Nephron progenitor cell (in vitro differentiated cells): ENCODE data around the gene FBXL22.
"Not testable (repeated sequence)": the region's sequence is repeated elsewhere in the genome, so short reads cannot be mapped to it uniquely, and the experiment has no call there.

Experiments used
- DNase-seq: peaks from one replicate; pipeline ENCODE4 v3.0.0; 2021
- H3K27ac Mint-ChIP-seq: 2 replicates; pipeline ENCODE4 v1.8.0; 2021; ENCODE audit warnings: mild to moderate bottlenecking, moderate library complexity, mixed read lengths
- H3K27me3 Mint-ChIP-seq: 2 replicates; pipeline ENCODE4 v1.8.0; 2021; ENCODE audit warnings: mild to moderate bottlenecking, low read depth, mixed read lengths; ENCODE audit not compliant: poor library complexity
- H3K36me3 Mint-ChIP-seq: 2 replicates; pipeline ENCODE4 v1.8.0; 2021; ENCODE audit warnings: low read depth, mixed read lengths
- H3K4me1 Mint-ChIP-seq: 2 replicates; pipeline ENCODE4 v1.8.0; 2021; ENCODE audit warnings: mixed read lengths
- H3K4me3 Mint-ChIP-seq: 2 replicates; pipeline ENCODE4 v1.8.0; 2021; ENCODE audit warnings: mild to moderate bottlenecking, moderate library complexity, mixed read lengths
- H3K9me3 Mint-ChIP-seq: 2 replicates; pipeline ENCODE4 v1.8.0; 2021; ENCODE audit warnings: mild to moderate bottlenecking, moderate library complexity, mixed read lengths
- TF ChIP-seq, protein P1 (sequence below): fragments of 200-600 bp; sonication (generic); IDR thresholded peaks from 2 replicates; pipeline ENCODE4 v1.5.0; 2021; ENCODE audit warnings: antibody characterized with exemption

Gene FBXL22

DNA sequence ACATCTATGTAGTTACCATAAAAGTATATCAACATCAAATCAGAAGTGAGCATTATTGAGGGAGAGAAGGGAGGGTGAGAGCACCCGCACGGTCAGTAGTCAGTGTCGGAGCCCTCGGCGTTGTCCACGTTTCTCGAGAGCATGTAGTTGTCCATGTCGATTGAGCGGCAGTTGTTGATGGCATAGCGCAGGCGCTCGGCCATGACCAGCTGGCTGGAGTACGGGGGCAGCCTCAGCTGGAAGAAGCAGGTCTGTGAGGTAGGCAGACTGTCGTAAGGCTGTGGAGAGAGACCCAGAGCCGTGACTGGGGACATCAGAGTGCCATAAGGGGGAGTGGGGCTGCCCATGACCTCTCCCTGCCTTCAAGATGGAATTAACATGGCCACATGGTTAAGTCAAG, 11.8 kb downstream of the FBXL22 start:
- Mint-ChIP-seq H3K4me3 (no peak overlapping the region), H3K4me1 (peaks cover 47% of the 10 kb centered on the region), H3K36me3 (peaks cover 29% of the 10 kb centered on the region), H3K27me3 (peaks cover 10% of the 10 kb centered on the region), H3K27ac (no peak overlapping the region), H3K9me3 (no peaks in the 10 kb centered on the region)
- no peak for DNase-seq
- TF ChIP-seq, protein P1, sequence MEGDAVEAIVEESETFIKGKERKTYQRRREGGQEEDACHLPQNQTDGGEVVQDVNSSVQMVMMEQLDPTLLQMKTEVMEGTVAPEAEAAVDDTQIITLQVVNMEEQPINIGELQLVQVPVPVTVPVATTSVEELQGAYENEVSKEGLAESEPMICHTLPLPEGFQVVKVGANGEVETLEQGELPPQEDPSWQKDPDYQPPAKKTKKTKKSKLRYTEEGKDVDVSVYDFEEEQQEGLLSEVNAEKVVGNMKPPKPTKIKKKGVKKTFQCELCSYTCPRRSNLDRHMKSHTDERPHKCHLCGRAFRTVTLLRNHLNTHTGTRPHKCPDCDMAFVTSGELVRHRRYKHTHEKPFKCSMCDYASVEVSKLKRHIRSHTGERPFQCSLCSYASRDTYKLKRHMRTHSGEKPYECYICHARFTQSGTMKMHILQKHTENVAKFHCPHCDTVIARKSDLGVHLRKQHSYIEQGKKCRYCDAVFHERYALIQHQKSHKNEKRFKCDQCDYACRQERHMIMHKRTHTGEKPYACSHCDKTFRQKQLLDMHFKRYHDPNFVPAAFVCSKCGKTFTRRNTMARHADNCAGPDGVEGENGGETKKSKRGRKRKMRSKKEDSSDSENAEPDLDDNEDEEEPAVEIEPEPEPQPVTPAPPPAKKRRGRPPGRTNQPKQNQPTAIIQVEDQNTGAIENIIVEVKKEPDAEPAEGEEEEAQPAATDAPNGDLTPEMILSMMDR, result no peak

DNA sequence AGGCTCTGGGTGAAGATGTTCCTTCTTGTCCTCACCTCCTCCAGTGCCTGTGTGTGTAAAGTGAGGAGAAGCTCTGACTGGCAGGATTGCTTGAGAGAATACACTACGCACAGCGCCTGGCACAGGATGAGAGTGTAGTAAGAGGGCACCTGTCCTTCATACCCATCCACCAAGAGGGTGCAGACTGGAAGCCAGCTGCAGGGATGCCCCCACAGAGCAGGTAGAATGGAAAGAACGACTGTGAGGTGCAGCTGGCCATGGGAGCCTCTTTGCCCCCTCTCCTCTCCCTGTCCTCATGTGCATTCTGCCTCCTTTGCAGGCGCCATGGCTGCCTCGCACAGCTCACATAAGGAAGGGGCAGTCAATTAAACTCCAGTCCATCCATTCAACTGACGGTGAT, 12.3 kb downstream of the FBXL22 start:
- Mint-ChIP-seq H3K4me1 (peaks cover 48% of the 10 kb centered on the region), H3K9me3 (no peaks in the 10 kb centered on the region), H3K4me3 (no peak overlapping the region), H3K36me3 (peaks cover 33% of the 10 kb centered on the region), H3K27ac (no peak overlapping the region), H3K27me3 (peaks cover 6% of the 10 kb centered on the region)
- no peak for DNase-seq
- TF ChIP-seq, protein P1, result no peak

DNA sequence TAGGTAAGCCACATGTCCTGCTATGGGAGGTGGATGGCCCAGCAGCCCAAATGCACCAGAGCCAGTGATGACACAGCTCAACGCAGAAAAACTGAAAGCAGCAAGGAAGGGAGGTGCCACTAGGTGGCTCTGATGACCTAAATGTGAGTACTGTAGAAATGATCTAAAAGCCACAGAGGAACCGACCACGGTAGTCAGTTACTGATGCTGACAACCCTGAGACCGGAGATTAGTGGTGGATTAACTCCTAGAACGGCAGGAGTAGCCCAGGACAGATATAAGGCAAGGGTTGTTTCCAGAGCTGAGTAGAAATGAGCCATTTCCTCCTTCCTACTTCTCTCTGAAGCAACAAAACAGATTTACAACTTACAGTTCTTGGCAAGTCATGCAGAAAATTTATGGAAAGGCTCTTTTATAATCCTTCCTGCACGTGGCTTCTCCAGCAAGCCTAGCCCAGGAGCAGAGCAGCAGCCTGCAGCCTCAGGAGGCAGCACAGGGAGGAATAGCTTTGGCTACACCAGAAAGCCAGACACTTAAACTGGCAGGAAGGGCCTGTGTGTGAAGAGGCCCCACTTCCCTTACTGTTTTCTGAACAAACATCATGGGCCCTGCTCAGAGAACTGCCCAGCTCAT, 13.1 kb downstream of the FBXL22 start:
- peak overlapping the region; percentile 96 for H3K27ac Mint-ChIP-seq
- H3K36me3 Mint-ChIP-seq, result peaks cover 41% of the 10 kb centered on the region
- TF ChIP-seq, protein P1, result peak; percentile 59
- DNase-seq, result peak; percentile 57
- H3K27me3 Mint-ChIP-seq, result peaks cover 3% of the 10 kb centered on the region
- H3K9me3 Mint-ChIP-seq, result no peaks in the 10 kb centered on the region
- H3K4me1 Mint-ChIP-seq, result peaks cover 48% of the 10 kb centered on the region
- peak overlapping the region; percentile 57 for H3K4me3 Mint-ChIP-seq

DNA sequence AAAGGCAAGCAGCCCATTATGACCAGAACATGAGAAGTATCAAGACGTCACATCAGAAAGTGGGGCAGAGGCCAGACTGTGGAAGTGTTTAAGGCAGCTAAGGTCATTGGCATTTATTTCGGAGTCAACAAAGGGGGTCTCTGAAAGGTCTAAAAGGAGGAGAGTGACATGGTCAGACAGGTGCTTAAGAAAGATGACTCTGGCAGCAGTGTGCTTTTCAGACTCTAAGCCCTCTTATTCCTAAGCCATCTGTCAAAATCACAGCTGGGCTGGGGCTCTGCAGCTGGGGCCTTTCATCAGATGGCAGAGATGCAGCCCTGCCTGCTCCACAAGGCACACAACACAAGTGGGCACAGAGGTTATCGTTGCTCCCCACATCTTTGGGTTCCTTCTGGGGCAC, 14.0 kb downstream of the FBXL22 start:
- TF ChIP-seq, protein P1, result no peak
- Mint-ChIP-seq H3K4me1 (peaks cover 55% of the 10 kb centered on the region), H3K9me3 (no peaks in the 10 kb centered on the region), H3K36me3 (peaks cover 48% of the 10 kb centered on the region), H3K4me3 (peak overlapping the region; percentile 57), H3K27me3 (peaks cover 3% of the 10 kb centered on the region), H3K27ac (peak overlapping the region; percentile 96)
- no peak for DNase-seq

DNA sequence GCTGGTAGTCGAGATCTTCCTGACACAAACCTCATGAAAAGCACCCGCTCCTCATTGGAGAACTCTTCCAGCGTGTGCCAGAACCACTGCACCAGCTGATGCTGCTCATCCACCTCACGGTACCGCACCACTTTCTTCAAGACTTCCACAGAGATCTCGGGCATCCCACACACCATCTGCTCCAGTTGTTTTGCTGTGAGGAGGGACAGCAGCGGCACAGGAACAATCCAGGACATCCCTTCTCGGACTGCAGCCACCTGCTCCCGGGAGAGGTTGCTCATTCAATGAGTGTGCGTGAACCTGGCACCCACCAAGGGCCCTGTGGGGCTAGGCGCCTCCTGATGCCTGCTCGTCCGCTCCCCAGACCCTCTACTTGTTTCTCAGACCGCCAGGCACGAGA, 15.1 kb downstream of the FBXL22 start:
- no peak overlapping the region for H3K4me3 Mint-ChIP-seq
- peaks cover under 1% of the 10 kb centered on the region for H3K9me3 Mint-ChIP-seq
- peaks cover 3% of the 10 kb centered on the region for H3K27me3 Mint-ChIP-seq
- H3K27ac Mint-ChIP-seq, result peak overlapping the region; percentile 70
- H3K4me1 Mint-ChIP-seq, result peaks cover 56% of the 10 kb centered on the region
- peaks cover 56% of the 10 kb centered on the region for H3K36me3 Mint-ChIP-seq
- DNase-seq, result no peak
- TF ChIP-seq, protein P1, result no peak

DNA sequence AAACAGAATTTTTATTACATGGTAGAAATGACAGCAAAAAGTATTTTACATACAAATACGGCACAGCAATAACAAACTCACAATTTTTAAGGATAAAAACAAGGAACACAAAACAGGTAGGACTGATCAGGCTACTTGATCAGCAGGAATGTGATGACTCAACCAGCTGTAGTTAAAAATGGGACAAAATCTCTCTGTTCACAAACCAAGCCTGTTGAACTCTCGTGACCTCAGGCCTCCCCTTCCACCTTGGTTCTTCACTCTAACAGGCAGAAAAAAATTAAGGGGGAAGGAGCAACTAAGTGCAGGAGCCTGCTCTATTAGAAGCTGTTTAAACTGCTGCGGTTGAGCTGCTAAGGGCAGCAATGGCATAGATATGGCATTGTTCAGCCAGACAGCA, 18.7 kb downstream of the FBXL22 start:
- H3K9me3 Mint-ChIP-seq, result peaks cover 25% of the 10 kb centered on the region
- peaks cover 32% of the 10 kb centered on the region for H3K4me1 Mint-ChIP-seq
- H3K27me3 Mint-ChIP-seq, result no peaks in the 10 kb centered on the region
- TF ChIP-seq, protein P1, result no peak
- H3K4me3 Mint-ChIP-seq, result no peak overlapping the region
- H3K27ac Mint-ChIP-seq, result peak overlapping the region; percentile 34
- peaks cover 76% of the 10 kb centered on the region for H3K36me3 Mint-ChIP-seq
- DNase-seq, result no peak

DNA sequence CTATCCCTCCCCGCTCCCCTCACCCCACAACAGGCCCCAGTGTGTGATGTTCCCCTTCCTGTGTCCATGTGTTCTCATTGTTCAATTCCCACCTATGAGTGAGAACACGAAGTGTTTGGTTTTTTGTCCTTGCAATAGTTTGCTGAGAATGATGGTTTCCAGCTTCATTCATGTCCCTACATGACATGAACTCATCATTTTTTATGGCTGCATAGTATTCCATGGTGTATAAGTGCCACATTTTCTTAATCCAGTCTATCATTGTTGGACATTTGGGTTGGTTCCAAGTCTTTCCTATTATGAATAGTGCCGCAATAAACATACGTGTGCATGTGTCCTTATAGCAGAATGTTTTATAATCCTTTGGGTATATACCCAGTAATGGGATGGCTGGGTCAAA, 20.0 kb downstream of the FBXL22 start:
- peaks cover 79% of the 10 kb centered on the region for H3K36me3 Mint-ChIP-seq
- peaks cover 20% of the 10 kb centered on the region for H3K4me1 Mint-ChIP-seq
- not testable (repeated sequence) for H3K4me3 Mint-ChIP-seq, H3K27ac Mint-ChIP-seq, H3K27me3 Mint-ChIP-seq, DNase-seq
- H3K9me3 Mint-ChIP-seq, result peaks cover 36% of the 10 kb centered on the region

DNA sequence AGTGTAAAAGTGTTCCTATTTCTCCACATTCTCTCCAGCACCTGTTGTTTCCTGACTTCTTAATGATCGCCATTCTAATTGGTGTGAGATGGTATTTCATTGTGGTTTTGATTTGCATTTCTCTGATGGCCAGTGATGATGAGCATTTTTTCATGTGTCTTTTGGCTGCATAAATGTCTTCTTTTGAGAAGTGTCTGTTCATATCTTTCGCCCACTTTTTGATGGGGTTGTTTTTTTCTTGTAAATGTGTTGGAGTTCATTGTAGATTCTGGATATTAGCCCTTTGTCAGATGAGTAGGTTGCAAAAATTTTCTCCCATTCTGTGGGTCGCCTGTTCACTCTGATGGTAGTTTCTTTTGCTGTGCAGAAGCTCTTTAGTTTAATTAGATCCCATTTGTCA, 20.4 kb downstream of the FBXL22 start:
- DNase-seq, H3K27me3 Mint-ChIP-seq, H3K4me3 Mint-ChIP-seq, H3K27ac Mint-ChIP-seq: not testable (repeated sequence)
- peaks cover 39% of the 10 kb centered on the region for H3K9me3 Mint-ChIP-seq
- H3K36me3 Mint-ChIP-seq, result peaks cover 79% of the 10 kb centered on the region
- peaks cover 15% of the 10 kb centered on the region for H3K4me1 Mint-ChIP-seq

DNA sequence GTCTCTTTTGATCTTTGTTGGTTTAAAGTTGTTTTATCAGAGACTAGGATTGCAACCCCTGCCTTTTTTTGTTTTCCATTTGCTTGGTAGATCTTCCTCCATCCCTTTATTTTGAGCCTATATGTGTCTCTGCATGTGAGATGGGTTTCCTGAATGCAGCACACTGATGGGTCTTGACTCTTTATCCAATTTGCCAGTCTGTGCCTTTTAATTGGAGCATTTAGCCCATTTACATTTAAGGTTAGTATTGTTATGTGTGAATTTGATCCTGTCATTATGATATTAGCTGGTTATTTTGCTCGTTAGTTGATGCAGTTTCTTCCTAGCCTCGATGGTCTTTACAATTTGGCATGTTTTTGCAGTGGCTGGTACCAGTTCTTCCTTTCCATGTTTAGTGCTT, 23.6 kb downstream of the FBXL22 start:
- H3K4me3 Mint-ChIP-seq, DNase-seq, H3K27ac Mint-ChIP-seq, H3K27me3 Mint-ChIP-seq, H3K4me1 Mint-ChIP-seq: not testable (repeated sequence)
- Mint-ChIP-seq H3K36me3 (peaks cover 82% of the 10 kb centered on the region), H3K9me3 (peaks cover 39% of the 10 kb centered on the region)
